ENCODE measurements around the gene SERPING1. TPM values are rescaled to one million over a fixed set of nuclear protein-coding genes. Genes with fewer than 3 reads are reported as not detected.
A peak's percentile ranks its signal among the peaks of the same experiment; 100 is the strongest.

SERPING1 gene
- total RNA-seq: not detected

GRCh38 chr11:57597461-57597915 is at the start of gene SERPING1:
SERPING1 (plus strand) TSS chr11:57597685; CDS start chr11:57598271, 586 bp downstream.
- Mint-ChIP-seq H3K9me3 (ENCODE audit: insufficient read depth) (no peaks in the 10 kb centered on the region), H3K36me3 (ENCODE audit: low read depth) (no peaks in the 10 kb centered on the region), H3K4me3 (no peak within 1 kb of the TSS), H3K27ac (no peak within 1 kb of the TSS), H3K4me1 (ENCODE audit: low read depth) (peaks cover 4% of the 10 kb centered on the region), H3K27me3 (ENCODE audit: low read depth) (peaks cover 39% of the 10 kb centered on the region)
- CTCF ChIA-PET: no interaction called here
- ATAC-seq (no peak), DNase-seq (no peak)
- POLR2A ChIA-PET: no interaction called here

GRCh38 chr11:57547854-57548377 is 49.6 kb upstream of the SERPING1 start:
- DNase-seq: no peak
- Mint-ChIP-seq H3K9me3 (ENCODE audit: insufficient read depth) (no peaks in the 10 kb centered on the region), H3K36me3 (ENCODE audit: low read depth) (peaks cover 54% of the 10 kb centered on the region), H3K27ac (peak overlapping the region; percentile 66), H3K4me3 (no peak overlapping the region), H3K27me3 (ENCODE audit: low read depth) (no peaks in the 10 kb centered on the region), H3K4me1 (ENCODE audit: low read depth) (peaks cover 14% of the 10 kb centered on the region)
- no peak for ATAC-seq
- ChIA-PET POLR2A (interaction anchor here (1.0 kb wide), 1 partner anchor 16 kb away, joined by 3 read pairs; no protein-coding TSS in a partner anchor), CTCF (interaction anchor here (1.5 to 2.6 kb wide), 5 partner anchors 20 to 97 kb away, joined by 5 to 12 read pairs (median 7); partner anchors contain the start of gene UBE2L6)

- peaks cover 14% of the 10 kb centered on the region for H3K4me1 Mint-ChIP-seq (ENCODE audit: low read depth)
- POLR2A ChIA-PET: interaction anchor here (1.3 kb wide), 1 partner anchor 18 kb away, joined by 3 read pairs; the partner anchor contains the start of gene UBE2L6
- no peaks in the 10 kb centered on the region for H3K27me3 Mint-ChIP-seq (ENCODE audit: low read depth)
- DNase-seq (no peak), ATAC-seq (no peak)
- CTCF ChIA-PET: interaction anchor here (1.0 to 2.2 kb wide), 4 partner anchors 10 to 94 kb away, joined by 3 to 10 read pairs (median 4); partner anchors contain the start of gene UBE2L6
- peaks cover 70% of the 10 kb centered on the region for H3K36me3 Mint-ChIP-seq (ENCODE audit: low read depth)
- no peak overlapping the region for H3K4me3 Mint-ChIP-seq
- no peak overlapping the region for H3K27ac Mint-ChIP-seq
- H3K9me3 Mint-ChIP-seq (ENCODE audit: insufficient read depth): no peaks in the 10 kb centered on the region
Measured at GRCh38 chr11:57549983-57550382, 47.5 kb upstream of the SERPING1 start.

- ChIA-PET CTCF (interaction anchor here (1.8 to 2.2 kb wide), 2 partner anchors 25 to 92 kb away, joined by 5 to 10 read pairs; no protein-coding TSS in a partner anchor), POLR2A (no interaction called here)
- ATAC-seq (no peak), DNase-seq (no peak)
- peaks cover 16% of the 10 kb centered on the region for H3K4me1 Mint-ChIP-seq (ENCODE audit: low read depth)
- H3K36me3 Mint-ChIP-seq (ENCODE audit: low read depth): peaks cover 79% of the 10 kb centered on the region
- H3K9me3 Mint-ChIP-seq (ENCODE audit: insufficient read depth): no peaks in the 10 kb centered on the region
- H3K27ac Mint-ChIP-seq: peak overlapping the region; percentile 65
- H3K27me3 Mint-ChIP-seq (ENCODE audit: low read depth): no peaks in the 10 kb centered on the region
- no peak overlapping the region for H3K4me3 Mint-ChIP-seq
Measured at GRCh38 chr11:57551941-57552340, 45.5 kb upstream of the SERPING1 start.

GRCh38 chr11:57552479-57552878 is 45.0 kb upstream of the SERPING1 start:
- CTCF ChIA-PET: interaction anchor here (1.8 kb wide), 1 partner anchor 25 kb away, joined by 5 read pairs; no protein-coding TSS in a partner anchor
- no peak overlapping the region for H3K27ac Mint-ChIP-seq
- peaks cover 15% of the 10 kb centered on the region for H3K4me1 Mint-ChIP-seq (ENCODE audit: low read depth)
- H3K36me3 Mint-ChIP-seq (ENCODE audit: low read depth): peaks cover 78% of the 10 kb centered on the region
- H3K4me3 Mint-ChIP-seq: no peak overlapping the region
- no peak for ATAC-seq
- POLR2A ChIA-PET: no interaction called here
- H3K9me3 Mint-ChIP-seq (ENCODE audit: insufficient read depth): no peaks in the 10 kb centered on the region
- H3K27me3 Mint-ChIP-seq (ENCODE audit: low read depth): no peaks in the 10 kb centered on the region
- no peak for DNase-seq

GRCh38 chr11:57555393-57555792 is 42.1 kb upstream of the SERPING1 start:
- peak overlapping the region; percentile 36 for H3K27ac Mint-ChIP-seq
- ChIA-PET CTCF (interaction anchor here (0.9 to 3.9 kb wide), 3 partner anchors 13 to 85 kb away, joined by 3 to 15 read pairs (median 4); partner anchors contain the start of gene UBE2L6), POLR2A (no interaction called here)
- no peak for ATAC-seq
- peaks cover 2% of the 10 kb centered on the region for H3K4me1 Mint-ChIP-seq (ENCODE audit: low read depth)
- no peaks in the 10 kb centered on the region for H3K9me3 Mint-ChIP-seq (ENCODE audit: insufficient read depth)
- no peaks in the 10 kb centered on the region for H3K27me3 Mint-ChIP-seq (ENCODE audit: low read depth)
- no peak overlapping the region for H3K4me3 Mint-ChIP-seq
- peaks cover 73% of the 10 kb centered on the region for H3K36me3 Mint-ChIP-seq (ENCODE audit: low read depth)
- DNase-seq: no peak

GRCh38 chr11:57556041-57556440 is 41.4 kb upstream of the SERPING1 start:
- CTCF ChIA-PET: interaction anchor here (3.9 kb wide), 1 partner anchor 12 kb away, joined by 15 read pairs; the partner anchor contains the start of gene UBE2L6
- Mint-ChIP-seq H3K9me3 (ENCODE audit: insufficient read depth) (no peaks in the 10 kb centered on the region), H3K27ac (no peak overlapping the region), H3K4me3 (no peak overlapping the region), H3K36me3 (ENCODE audit: low read depth) (peaks cover 68% of the 10 kb centered on the region), H3K4me1 (ENCODE audit: low read depth) (peaks cover 3% of the 10 kb centered on the region), H3K27me3 (ENCODE audit: low read depth) (no peaks in the 10 kb centered on the region)
- DNase-seq: no peak
- POLR2A ChIA-PET: no interaction called here
- ATAC-seq: no peak

GRCh38 chr11:57560146-57560545 is 37.3 kb upstream of the SERPING1 start:
- CTCF ChIA-PET: interaction anchor here (0.6 to 1.8 kb wide), 4 partner anchors 8 to 47 kb away, joined by 3 to 7 read pairs (median 4); partner anchors contain the start of gene UBE2L6
- Mint-ChIP-seq H3K4me1 (ENCODE audit: low read depth) (peaks cover 35% of the 10 kb centered on the region), H3K36me3 (ENCODE audit: low read depth) (peaks cover 59% of the 10 kb centered on the region), H3K27me3 (ENCODE audit: low read depth) (no peaks in the 10 kb centered on the region), H3K27ac (no peak overlapping the region), H3K9me3 (ENCODE audit: insufficient read depth) (no peaks in the 10 kb centered on the region), H3K4me3 (no peak overlapping the region)
- DNase-seq (no peak), ATAC-seq (no peak)
- POLR2A ChIA-PET: no interaction called here

- Mint-ChIP-seq H3K27me3 (ENCODE audit: low read depth) (no peaks in the 10 kb centered on the region), H3K27ac (peak overlapping the region; percentile 70), H3K4me1 (ENCODE audit: low read depth) (peaks cover 37% of the 10 kb centered on the region), H3K36me3 (ENCODE audit: low read depth) (peaks cover 58% of the 10 kb centered on the region), H3K9me3 (ENCODE audit: insufficient read depth) (no peaks in the 10 kb centered on the region), H3K4me3 (no peak overlapping the region)
- CTCF ChIA-PET: interaction anchor here (1.0 kb wide), 2 partner anchors 12 to 104 kb away, joined by 3 read pairs; no protein-coding TSS in a partner anchor
- POLR2A ChIA-PET: interaction anchor here (0.6 kb wide), 1 partner anchor 103 kb away, joined by 5 read pairs; no protein-coding TSS in a partner anchor
- DNase-seq (no peak), ATAC-seq (no peak)
Measured at GRCh38 chr11:57562596-57562995, 34.9 kb upstream of the SERPING1 start.

GRCh38 chr11:57566005-57566904 is 31.2 kb upstream of the SERPING1 start:
- DNase-seq (peak; percentile 64), ATAC-seq (peak; percentile 57)
- CTCF ChIA-PET: interaction anchor here (1.2 to 9.3 kb wide), 5 partner anchors 17 to 234 kb away, joined by 3 to 421 read pairs (median 8); no protein-coding TSS in a partner anchor
- Mint-ChIP-seq H3K27ac (peak overlapping the region; percentile 93), H3K4me3 (peak overlapping the region; percentile 97), H3K9me3 (ENCODE audit: insufficient read depth) (no peaks in the 10 kb centered on the region), H3K27me3 (ENCODE audit: low read depth) (no peaks in the 10 kb centered on the region), H3K4me1 (ENCODE audit: low read depth) (peaks cover 48% of the 10 kb centered on the region), H3K36me3 (ENCODE audit: low read depth) (peaks cover 42% of the 10 kb centered on the region)
- POLR2A ChIA-PET: interaction anchor here (0.6 to 2.6 kb wide), 4 partner anchors 35 to 74 kb away, joined by 3 to 34 read pairs (median 6); partner anchors contain the start of gene TIMM10

- Mint-ChIP-seq H3K4me3 (peak overlapping the region; percentile 97), H3K36me3 (ENCODE audit: low read depth) (peaks cover 37% of the 10 kb centered on the region), H3K27ac (peak overlapping the region; percentile 93), H3K4me1 (ENCODE audit: low read depth) (peaks cover 49% of the 10 kb centered on the region), H3K9me3 (ENCODE audit: insufficient read depth) (no peaks in the 10 kb centered on the region), H3K27me3 (ENCODE audit: low read depth) (no peaks in the 10 kb centered on the region)
- DNase-seq (peak; percentile 66), ATAC-seq (peak; percentile 16)
- CTCF ChIA-PET: interaction anchor here (1.0 to 9.3 kb wide), 11 partner anchors 8 to 233 kb away, joined by 3 to 421 read pairs (median 7); partner anchors contain the start of genes MED19 and TMX2
- POLR2A ChIA-PET: interaction anchor here (1.0 to 2.6 kb wide), 9 partner anchors 16 to 175 kb away, joined by 3 to 34 read pairs (median 5); partner anchors contain the start of genes SELENOH and TIMM10
Measured at GRCh38 chr11:57566905-57567514, 30.5 kb upstream of the SERPING1 start.

Measured in activated CD8-positive, alpha-beta T cell treated with anti-CD3 and anti-CD28 coated beads, Interleukin-2, amount 10 ng/mL, durations not matched to agents 7 days and 5 days (primary cell).